RWPE1 (cell line): Measurements from ENCODE around the gene NPC2.

Experiments used
- CTCF ChIA-PET: fragments of 350-600 bp; sonication (Branson Sonifier 250); formaldehyde crosslinking; extraction: SDS; loops from one replicate; lab custom pipeline; 2021; lab: Yijun Ruan, JAX
- POLR2A ChIA-PET: fragments of 400-600 bp; formaldehyde crosslinking; extraction: SDS; loops from one replicate; lab custom pipeline; 2020; ENCODE audit warnings: antibody characterized with exemption; ENCODE audit not compliant: low non-redundant PET; lab: Yijun Ruan, JAX
- DNase-seq: peaks from one replicate; pipeline ENCODE4 v3.0.0; 2012; ENCODE audit warnings: low spot score
- H3K27ac ChIP-seq: fragments of 450-650 bp; 2 replicates; pipeline ENCODE4 v1.5.1; 2017
- TF ChIP-seq, protein P1 (sequence below): fragments of 450-650 bp; conservative IDR thresholded peaks from 2 replicates; pipeline ENCODE4 v1.5.1; 2017; ENCODE audit warnings: low read depth, mild to moderate bottlenecking

NPC2 gene

DNA sequence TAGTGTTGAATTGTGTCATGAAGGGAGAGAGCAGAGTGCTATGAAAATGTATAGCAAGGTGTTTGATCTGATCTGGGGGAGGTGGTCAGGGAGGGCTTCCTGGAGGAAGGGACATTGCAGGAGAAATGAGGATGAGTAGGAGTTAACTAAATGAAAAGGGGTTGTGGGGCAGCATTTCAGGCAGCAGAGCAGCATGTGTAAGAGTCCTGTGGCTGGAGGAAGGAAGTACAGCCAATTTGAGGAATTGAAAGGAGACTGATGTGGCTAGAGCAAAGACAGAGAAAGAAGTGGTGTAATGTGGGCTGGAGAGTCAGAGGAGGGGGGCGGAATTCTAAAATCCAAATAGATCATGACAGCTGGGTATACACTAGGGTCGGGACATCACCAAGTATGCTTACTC, 20.5 kb downstream of the NPC2 start:
- ChIA-PET POLR2A (no interaction called here), CTCF (interaction anchor here (0.6 kb wide), 1 partner anchor 221 kb away, joined by 3 read pairs; no protein-coding TSS in a partner anchor)
- TF ChIP-seq, protein P1, sequence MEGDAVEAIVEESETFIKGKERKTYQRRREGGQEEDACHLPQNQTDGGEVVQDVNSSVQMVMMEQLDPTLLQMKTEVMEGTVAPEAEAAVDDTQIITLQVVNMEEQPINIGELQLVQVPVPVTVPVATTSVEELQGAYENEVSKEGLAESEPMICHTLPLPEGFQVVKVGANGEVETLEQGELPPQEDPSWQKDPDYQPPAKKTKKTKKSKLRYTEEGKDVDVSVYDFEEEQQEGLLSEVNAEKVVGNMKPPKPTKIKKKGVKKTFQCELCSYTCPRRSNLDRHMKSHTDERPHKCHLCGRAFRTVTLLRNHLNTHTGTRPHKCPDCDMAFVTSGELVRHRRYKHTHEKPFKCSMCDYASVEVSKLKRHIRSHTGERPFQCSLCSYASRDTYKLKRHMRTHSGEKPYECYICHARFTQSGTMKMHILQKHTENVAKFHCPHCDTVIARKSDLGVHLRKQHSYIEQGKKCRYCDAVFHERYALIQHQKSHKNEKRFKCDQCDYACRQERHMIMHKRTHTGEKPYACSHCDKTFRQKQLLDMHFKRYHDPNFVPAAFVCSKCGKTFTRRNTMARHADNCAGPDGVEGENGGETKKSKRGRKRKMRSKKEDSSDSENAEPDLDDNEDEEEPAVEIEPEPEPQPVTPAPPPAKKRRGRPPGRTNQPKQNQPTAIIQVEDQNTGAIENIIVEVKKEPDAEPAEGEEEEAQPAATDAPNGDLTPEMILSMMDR, result no peak
- DNase-seq, result no peak
- H3K27ac ChIP-seq, result no peak overlapping the region

DNA sequence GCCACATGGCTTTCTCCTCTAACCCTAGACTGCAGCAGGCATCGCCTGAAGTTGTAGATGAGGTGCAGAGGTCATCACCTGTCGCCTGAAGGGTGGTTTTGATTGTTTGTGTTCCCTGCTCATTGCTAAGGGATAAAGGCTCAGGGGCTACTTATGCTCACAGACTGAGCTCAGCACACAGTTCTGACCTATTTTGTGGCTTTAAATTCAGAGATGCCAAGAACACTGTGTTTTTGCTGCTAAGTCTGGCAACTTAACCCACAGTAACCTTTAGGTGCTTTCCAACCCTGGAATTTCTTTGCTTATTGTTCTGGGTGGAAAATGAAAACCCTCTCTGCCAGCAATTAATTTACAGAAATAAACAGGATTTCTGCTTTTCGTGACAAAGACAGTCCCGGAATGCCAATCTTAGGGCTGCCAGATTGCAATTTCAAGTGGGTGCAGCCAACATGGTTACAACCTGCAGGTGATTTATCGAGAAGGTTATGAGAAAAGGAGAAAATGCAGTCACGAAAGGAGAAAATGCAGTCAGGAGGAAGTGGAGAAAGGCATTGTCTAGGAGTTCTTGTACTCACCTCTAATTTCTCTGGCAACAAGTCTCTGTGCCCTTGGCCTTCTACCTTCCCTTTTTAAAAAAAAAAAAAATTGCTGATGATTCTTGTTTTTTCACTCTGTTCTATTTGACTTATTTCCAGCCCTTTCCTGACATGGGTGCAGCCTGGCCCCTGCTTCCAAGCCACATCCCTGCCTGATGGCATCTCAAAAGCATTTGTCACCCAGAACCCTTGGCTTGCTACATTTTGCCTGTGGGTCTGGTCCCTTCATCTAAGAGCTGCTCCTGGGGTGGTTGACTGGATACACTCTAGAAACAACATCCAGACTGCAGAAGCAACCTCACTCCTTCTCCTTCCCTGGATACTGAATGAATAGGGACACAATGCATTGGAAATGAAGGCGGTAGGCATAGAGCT, 23.3 kb downstream of the NPC2 start:
- POLR2A ChIA-PET, result no interaction called here
- TF ChIP-seq, protein P1, result no peak
- H3K27ac ChIP-seq, result no peak overlapping the region
- CTCF ChIA-PET, result no interaction called here
- DNase-seq, result no peak

DNA sequence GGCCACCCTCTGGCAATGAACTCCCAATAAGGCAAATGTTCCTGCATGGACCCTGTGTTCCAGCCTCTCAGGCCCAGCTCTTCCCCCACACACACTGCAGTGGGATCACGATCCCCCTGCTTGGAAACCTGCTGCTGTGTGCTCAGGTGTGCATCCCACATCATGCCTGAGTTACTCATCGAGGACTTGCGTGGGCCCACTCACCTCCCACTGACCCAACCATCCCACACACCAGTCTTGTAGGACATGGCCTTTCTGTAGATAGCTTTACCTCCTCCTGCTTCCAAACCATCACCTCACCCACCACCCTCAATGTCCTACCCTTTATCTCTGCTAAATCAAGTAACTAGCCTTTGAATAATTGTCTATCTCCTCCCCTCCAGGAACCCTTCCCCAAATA, 24.6 kb downstream of the NPC2 start:
- H3K27ac ChIP-seq, result no peak overlapping the region
- TF ChIP-seq, protein P1, result no peak
- POLR2A ChIA-PET, result no interaction called here
- DNase-seq, result no peak
- CTCF ChIA-PET, result no interaction called here

DNA sequence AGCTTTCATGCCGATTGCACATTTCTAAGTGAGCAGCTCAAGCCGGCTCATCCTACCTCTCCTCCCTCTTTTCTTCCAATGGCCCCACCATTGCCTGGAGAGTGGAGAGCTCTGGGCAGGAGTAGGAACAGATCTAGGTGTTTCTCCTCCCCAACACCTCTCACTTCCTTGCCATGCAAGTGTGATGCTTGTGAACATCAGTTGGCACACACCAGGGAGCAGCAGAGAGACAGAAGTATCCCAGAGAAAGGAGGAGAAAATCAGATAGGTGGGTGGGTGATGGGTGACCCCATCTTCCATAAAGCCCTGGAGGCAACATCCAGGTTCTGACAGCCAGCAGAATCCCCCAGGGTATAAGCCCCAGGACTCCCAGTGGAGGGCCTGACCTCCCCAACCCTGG, 27.8 kb downstream of the NPC2 start:
- ChIA-PET CTCF (no interaction called here), POLR2A (no interaction called here)
- no peak overlapping the region for H3K27ac ChIP-seq
- TF ChIP-seq, protein P1, result no peak
- no peak for DNase-seq

DNA sequence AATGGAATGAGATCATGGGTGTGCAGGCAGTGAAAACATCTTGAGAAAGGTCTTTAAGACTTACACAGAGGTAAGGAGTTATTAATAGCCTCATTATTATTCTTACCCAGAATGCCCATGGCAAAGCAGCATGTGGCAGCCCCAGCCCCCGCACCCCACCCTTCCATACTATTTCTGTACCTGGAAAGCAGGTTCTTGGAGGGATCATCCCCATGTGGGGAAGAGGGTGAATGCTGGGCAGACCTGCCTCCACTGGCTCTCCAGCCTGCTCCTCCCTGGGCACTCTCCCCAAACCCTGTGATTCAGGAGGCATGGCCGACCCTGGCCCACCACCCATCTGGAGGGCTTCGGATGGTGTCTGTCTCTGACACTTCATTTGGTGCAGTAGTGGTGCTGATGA, 28.3 kb downstream of the NPC2 start:
- TF ChIP-seq, protein P1, result no peak
- no peak overlapping the region for H3K27ac ChIP-seq
- POLR2A ChIA-PET, result no interaction called here
- CTCF ChIA-PET, result no interaction called here
- DNase-seq, result no peak

DNA sequence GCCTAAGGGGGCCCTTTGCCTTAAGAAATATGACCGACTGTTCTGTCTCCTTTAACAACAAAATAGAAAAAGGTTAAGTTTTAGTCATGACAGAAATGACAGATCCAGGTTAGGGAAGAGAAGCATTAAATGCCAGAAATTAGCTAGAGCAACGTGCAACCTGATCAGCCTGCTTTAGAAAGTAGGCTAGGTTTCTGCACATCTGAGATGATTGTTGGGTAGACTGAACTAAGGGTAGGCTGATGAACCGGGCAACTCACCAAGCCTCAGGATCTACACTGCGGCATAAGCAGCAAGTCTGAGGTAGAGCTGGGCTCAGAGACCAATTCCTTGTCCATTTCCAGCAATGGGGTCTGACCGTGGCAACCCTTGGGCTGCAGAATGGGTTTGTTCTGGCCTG, 29.4 kb downstream of the NPC2 start:
- DNase-seq, result no peak
- H3K27ac ChIP-seq, result no peak overlapping the region
- ChIA-PET CTCF (no interaction called here), POLR2A (no interaction called here)
- TF ChIP-seq, protein P1, result no peak
